Measurements from ENCODE around the gene TADA2A.

DNA sequence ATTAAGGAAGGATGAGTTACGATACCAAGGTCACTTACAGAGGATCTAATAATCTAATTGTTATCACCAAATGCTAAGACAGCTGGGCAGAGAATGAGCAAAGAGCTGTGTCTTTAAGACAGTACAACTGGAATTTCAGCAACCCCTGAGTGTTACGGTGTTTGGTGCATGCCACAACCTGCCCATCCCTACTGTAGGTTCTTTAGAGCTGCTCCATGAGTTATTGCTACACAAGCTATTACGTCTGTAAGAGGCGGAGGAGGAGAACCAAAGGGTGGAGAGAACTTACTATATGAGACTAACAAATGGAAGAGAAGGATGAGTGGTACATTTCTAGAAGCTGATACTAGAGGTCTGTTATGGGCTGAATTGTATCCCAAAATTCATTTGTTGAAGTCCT lies 45.1 kb upstream of the TADA2A start:
- no peak for TF ChIP-seq CTCF (IDR thresholded peaks at IDR 0.05; ENCODE audit: control extremely low read depth in 1 of 3, insufficient read depth in 1 of 3, low read depth in 1 of 3, low read length in 3 of 3)
- no peak for TF ChIP-seq EP300 (IDR thresholded peaks at IDR 0.05; ENCODE audit: borderline replicate concordance in 1 of 2, low read depth in 2 of 2, low read length in 2 of 2)
- TF ChIP-seq BRCA1 (IDR thresholded peaks at IDR 0.05; ENCODE audit: low read depth, low read length) = no peak
- TF ChIP-seq SIN3A (conservative IDR thresholded peaks at IDR 0.05 in 1 of 2, IDR thresholded peaks at IDR 0.05 in 1 of 2; ENCODE audit: low read depth in 1 of 2, low read length in 2 of 2) = no peak
- no peak for TF ChIP-seq POLR2AphosphoS5 (IDR thresholded peaks at IDR 0.05; ENCODE audit: low read depth, low read length)
- TF ChIP-seq, protein P1, sequence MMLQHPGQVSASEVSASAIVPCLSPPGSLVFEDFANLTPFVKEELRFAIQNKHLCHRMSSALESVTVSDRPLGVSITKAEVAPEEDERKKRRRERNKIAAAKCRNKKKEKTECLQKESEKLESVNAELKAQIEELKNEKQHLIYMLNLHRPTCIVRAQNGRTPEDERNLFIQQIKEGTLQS (IDR thresholded peaks at IDR 0.05; ENCODE audit: insufficient read depth, low read depth, low read length) = no peak
- no peak for TF ChIP-seq POLR2A (IDR thresholded peaks at IDR 0.05; ENCODE audit: control extremely low read depth in 1 of 2, low read depth in 2 of 2, low read length in 2 of 2)
